ENCODE results near the gene LEMD3.

The LEMD3 gene

DNA sequence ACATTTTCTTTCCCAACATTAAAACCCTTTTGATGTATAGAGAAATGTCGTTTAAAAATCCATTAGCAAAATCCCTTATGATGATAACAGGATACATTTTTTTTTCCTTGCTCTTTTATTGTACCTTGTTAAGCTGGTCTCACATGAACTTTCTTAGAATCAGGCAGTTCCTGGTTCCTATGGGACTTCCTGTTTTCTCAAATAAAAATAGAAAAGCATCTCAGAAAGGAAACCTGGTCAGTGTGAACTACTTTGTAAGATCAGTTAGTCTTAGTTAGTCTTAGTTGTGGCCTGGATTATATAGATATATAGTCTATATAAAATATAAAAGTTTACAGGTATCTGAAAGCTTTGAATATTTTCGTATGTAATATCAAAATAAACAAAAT, 40.3 kb downstream of the LEMD3 start:
- H3K36me3 Mint-ChIP-seq: peaks cover 11% of the 10 kb centered on the region
- H3K4me3 Mint-ChIP-seq: peak overlapping the region; percentile 71
- H3K27me3 Mint-ChIP-seq: no peaks in the 10 kb centered on the region
- H3K27ac Mint-ChIP-seq: peak overlapping the region; percentile 95
- no peaks in the 10 kb centered on the region for H3K9me3 Mint-ChIP-seq (ENCODE audit: low read depth)
- H3K4me1 Mint-ChIP-seq (ENCODE audit: low read depth): peaks cover 72% of the 10 kb centered on the region

DNA sequence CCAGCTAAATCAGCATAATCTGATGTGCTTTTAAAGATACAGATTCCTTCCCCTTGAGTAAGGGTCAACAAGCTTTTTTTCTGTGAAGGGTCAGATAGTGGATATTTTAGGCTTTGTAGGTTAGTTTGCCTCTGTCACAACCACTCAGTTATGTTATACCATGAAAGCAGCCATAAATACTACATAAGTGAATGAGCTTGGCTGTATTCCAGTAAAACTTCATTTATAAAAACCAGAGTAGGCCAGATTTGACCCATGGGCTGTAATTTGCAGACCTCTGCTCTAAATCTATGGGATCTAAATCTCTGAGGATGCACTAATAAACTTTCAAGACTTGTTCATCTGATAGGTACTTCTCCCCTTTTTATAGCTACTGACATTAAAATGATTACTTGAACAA, 47.7 kb downstream of the LEMD3 start:
- Mint-ChIP-seq H3K4me1 (ENCODE audit: low read depth) (peaks cover 10% of the 10 kb centered on the region), H3K9me3 (ENCODE audit: low read depth) (peaks cover 3% of the 10 kb centered on the region), H3K27me3 (no peaks in the 10 kb centered on the region), H3K36me3 (peaks cover 33% of the 10 kb centered on the region), H3K27ac (peak overlapping the region; percentile 4), H3K4me3 (no peak overlapping the region)

DNA sequence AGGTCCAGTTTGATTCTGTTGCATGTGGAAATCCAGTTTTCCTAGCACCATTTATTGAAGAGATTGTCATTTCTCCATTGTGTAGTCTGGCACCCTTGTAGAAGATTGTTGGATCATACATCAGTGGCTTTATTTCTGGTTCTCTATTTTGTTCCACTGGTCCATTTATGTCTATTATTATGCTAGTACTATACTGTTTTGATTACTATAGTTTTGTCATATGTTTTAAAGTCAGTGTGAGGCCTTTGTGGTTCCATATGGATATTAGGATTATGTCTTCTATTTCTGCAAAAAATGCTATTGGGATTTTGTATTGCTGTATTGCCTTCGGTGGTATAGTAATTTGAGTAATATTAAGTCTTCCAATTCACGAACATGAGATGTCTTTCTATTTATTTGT, 51.4 kb downstream of the LEMD3 start:
- Mint-ChIP-seq H3K27ac (no peak overlapping the region), H3K27me3 (no peaks in the 10 kb centered on the region), H3K36me3 (peaks cover 49% of the 10 kb centered on the region), H3K4me1 (ENCODE audit: low read depth) (peaks cover 17% of the 10 kb centered on the region), H3K4me3 (no peak overlapping the region), H3K9me3 (ENCODE audit: low read depth) (peaks cover 3% of the 10 kb centered on the region)

DNA sequence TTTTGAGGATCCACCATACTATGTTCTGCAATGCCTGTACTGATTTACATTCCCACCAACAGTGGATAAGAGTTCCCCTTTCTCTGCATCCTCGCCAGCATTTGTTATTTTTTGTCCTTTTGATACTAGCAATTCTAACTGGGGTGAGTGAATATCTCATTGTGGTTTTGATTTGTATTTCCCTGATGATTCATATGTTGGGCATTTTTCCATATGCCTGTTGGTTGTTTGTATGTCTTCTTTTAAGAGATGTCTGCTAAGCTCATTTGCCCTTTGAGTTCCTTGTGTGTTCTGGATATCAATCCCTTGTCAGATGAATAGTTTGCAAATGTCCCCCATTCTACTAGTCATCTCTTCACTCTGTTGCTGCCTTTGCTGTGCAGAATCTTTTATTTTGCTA, 60.1 kb downstream of the LEMD3 start:
- Mint-ChIP-seq H3K9me3 (ENCODE audit: low read depth) (peaks cover 5% of the 10 kb centered on the region), H3K36me3 (peaks cover 38% of the 10 kb centered on the region), H3K27me3 (no peaks in the 10 kb centered on the region), H3K4me1 (ENCODE audit: low read depth) (peaks cover 29% of the 10 kb centered on the region), H3K4me3 (no peak overlapping the region), H3K27ac (no peak overlapping the region)

DNA sequence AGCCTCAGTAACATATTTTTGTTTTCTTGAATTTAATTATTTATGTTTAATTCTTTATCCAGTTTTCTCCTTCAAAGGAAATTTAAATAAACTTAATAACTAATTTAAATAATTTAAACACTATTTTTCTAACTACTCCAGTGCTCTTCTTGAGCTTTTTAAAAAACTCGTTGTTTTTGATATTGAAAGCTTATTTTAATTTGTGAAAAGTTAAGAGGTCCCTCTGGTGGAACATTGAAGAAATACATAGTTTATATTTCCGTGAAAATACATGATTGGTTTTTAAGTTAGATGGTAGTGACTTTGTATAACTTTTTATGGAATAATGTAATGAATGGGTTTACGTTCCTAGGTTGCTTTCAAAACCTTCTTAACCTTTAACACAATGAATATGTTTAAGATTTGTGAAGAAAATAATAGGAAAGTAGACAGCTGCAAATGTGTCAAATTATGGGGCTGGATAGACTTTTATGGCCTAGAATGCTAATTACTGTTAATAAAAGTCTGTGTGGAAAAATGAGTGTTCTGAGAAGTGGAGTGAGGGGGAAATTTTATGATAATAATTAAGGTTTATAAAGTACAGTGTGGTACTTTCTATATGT, 63.2 kb downstream of the LEMD3 start:
- peaks cover 10% of the 10 kb centered on the region for H3K4me1 Mint-ChIP-seq (ENCODE audit: low read depth)
- H3K36me3 Mint-ChIP-seq: peaks cover 20% of the 10 kb centered on the region
- H3K9me3 Mint-ChIP-seq (ENCODE audit: low read depth): peaks cover 5% of the 10 kb centered on the region
- H3K4me3 Mint-ChIP-seq: no peak overlapping the region
- no peak overlapping the region for H3K27ac Mint-ChIP-seq
- no peaks in the 10 kb centered on the region for H3K27me3 Mint-ChIP-seq

DNA sequence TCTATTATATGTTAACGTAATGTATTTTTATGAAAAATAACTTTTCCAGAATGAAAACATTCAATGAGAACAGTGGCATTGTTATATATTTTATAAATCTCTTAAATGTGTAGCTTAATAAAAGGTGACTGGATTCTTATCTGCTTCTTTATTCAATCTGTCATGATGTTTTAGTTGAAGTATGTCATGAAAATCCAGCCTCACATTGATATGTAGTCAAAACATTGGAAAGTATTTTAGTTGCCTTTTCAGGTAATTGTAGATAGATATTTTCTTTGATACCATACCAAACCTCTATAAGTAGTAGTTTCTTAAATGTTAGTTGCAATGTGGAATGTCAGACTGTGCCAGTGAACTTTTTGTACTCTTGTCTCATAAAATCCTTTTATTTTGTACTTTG, 67.8 kb downstream of the LEMD3 start:
- peaks cover 5% of the 10 kb centered on the region for H3K4me1 Mint-ChIP-seq (ENCODE audit: low read depth)
- no peaks in the 10 kb centered on the region for H3K9me3 Mint-ChIP-seq (ENCODE audit: low read depth)
- no peaks in the 10 kb centered on the region for H3K36me3 Mint-ChIP-seq
- H3K27ac Mint-ChIP-seq: no peak overlapping the region
- no peaks in the 10 kb centered on the region for H3K27me3 Mint-ChIP-seq
- H3K4me3 Mint-ChIP-seq: no peak overlapping the region

DNA sequence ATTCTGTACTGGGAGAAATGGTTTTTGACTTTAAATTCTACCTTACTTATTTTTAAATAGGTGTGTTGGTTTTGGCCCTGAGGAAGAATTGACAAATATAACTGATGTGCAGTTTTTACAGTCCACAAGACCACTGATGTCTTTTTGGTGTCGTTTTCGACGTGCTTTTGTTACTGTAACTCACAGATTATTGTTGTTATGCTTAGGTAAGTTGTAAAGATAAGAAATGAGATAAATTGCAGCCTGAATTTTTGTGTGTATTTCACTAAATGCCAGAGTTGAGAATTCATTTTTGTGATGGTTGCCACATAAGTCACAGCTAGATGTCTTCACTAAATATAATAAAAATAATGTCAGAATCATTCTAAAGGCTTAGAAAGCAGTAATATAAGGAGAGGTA, 69.2 kb downstream of the LEMD3 start:
- Mint-ChIP-seq H3K4me1 (ENCODE audit: low read depth) (no peaks in the 10 kb centered on the region), H3K27me3 (no peaks in the 10 kb centered on the region), H3K27ac (no peak overlapping the region), H3K36me3 (peaks cover 3% of the 10 kb centered on the region), H3K9me3 (ENCODE audit: low read depth) (no peaks in the 10 kb centered on the region), H3K4me3 (no peak overlapping the region)

DNA sequence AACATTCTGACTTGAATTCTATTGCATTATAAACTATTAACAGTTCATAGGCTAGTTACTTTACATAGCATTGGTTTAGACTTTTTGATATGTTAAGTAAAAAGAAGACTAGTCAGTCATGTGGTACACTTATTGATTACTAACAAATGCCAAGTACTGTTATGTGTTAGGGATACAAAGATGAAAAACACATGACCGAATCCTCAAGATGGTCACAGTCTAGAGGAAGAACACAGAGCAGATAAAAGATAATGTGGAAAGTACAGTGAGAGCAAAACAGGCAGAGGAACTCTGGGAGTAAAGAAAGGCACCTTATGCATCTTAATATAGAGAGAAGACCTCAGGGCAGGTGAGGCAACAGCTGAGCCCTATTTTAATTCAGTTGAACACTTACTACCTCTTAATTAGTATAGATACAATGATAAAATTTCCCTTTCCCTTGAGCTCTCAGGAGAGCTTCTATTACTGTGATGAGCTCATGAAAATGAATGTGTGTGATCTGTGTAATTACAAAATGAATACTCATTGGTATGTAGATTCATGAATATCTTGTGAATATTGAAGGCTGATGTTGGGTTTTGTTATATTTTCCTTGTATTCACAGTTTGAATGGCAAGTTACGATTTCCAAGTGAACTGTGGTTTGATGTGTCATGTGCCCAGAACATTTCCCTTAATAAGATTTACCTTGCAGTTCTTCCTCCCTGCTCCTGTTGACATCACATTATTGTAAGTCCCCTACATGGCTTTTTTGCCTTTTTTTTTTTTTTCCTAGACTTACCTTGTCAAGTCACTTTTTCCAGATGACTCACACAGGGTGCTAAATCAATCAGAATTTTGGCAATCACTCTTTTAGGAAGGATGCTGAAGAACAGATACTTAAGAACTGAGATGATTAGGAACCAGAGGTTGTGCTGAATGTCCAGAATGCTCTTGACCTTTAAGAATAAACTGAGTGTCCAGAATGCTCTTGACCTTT, 79.6 kb downstream of the LEMD3 start:
- no peaks in the 10 kb centered on the region for H3K9me3 Mint-ChIP-seq (ENCODE audit: low read depth)
- peaks cover 17% of the 10 kb centered on the region for H3K4me1 Mint-ChIP-seq (ENCODE audit: low read depth)
- H3K4me3 Mint-ChIP-seq: peak overlapping the region; percentile 20
- peaks cover 18% of the 10 kb centered on the region for H3K36me3 Mint-ChIP-seq
- no peaks in the 10 kb centered on the region for H3K27me3 Mint-ChIP-seq
- peak overlapping the region; percentile 80 for H3K27ac Mint-ChIP-seq

DNA sequence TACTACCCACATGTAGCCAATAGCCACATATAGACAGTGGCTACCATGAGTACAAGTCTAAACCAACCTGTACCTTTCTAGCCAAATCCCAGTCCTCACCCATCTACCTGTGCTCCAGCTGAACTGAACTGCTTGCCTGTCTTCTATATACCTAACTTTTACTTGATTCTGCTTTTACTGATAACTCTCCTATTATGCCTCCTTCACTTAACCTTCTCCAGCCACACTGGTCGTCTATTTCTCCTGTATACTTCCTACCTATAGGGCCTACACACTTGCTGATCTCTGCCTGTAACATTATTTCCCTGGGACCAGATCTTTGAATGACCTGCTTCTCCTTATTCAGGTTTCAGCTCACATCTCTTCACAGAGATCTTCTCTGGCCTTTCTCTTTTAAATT, 83.1 kb downstream of the LEMD3 start:
- Mint-ChIP-seq H3K9me3 (ENCODE audit: low read depth) (no peaks in the 10 kb centered on the region), H3K27me3 (no peaks in the 10 kb centered on the region), H3K27ac (no peak overlapping the region), H3K4me3 (no peak overlapping the region), H3K4me1 (ENCODE audit: low read depth) (peaks cover 17% of the 10 kb centered on the region), H3K36me3 (peaks cover 12% of the 10 kb centered on the region)

DNA sequence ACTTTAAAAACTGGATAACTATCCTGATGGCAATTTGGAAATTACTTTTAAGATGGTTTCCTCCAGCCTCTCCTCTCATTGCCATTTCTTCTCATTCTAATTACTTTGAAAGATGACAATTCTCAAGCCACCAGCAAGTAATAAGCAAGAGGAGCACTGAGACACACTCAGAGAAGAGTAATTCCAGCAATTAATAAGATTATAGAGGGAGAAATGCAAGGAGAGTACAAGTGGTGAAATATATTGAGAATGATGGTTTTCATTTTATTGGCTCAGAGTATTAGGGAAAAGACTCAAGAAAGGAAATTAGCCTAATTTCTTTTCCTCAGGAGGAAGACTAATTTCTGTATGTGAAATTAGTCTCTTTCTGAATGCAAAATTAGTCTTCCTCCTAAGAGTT, 88.6 kb downstream of the LEMD3 start:
- Mint-ChIP-seq H3K4me1 (ENCODE audit: low read depth) (no peaks in the 10 kb centered on the region), H3K27ac (no peak overlapping the region), H3K4me3 (no peak overlapping the region), H3K36me3 (no peaks in the 10 kb centered on the region), H3K9me3 (ENCODE audit: low read depth) (no peaks in the 10 kb centered on the region), H3K27me3 (peaks cover 8% of the 10 kb centered on the region)

DNA sequence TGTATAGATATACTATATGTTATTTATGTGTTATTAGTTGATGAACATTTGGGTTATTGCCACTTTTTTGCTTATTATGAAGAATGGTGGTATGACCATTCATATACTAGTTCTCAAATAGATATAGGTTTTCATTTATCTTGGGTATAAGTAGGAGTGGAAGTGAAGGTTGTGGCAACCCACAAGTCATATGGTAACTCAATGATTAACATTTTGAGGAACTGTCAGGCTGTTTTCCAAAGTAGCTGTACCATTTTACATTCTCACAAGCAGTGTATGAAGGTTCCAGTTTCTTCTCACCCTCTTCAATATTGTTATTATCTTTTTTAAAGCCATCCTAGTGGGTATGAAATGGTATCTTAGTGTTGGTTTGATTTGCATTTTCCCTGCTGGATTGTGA, 90.1 kb downstream of the LEMD3 start:
- Mint-ChIP-seq H3K36me3 (no peaks in the 10 kb centered on the region), H3K4me1 (ENCODE audit: low read depth) (no peaks in the 10 kb centered on the region), H3K27me3 (peaks cover 8% of the 10 kb centered on the region), H3K9me3 (ENCODE audit: low read depth) (no peaks in the 10 kb centered on the region), H3K4me3 (no peak overlapping the region), H3K27ac (no peak overlapping the region)

DNA sequence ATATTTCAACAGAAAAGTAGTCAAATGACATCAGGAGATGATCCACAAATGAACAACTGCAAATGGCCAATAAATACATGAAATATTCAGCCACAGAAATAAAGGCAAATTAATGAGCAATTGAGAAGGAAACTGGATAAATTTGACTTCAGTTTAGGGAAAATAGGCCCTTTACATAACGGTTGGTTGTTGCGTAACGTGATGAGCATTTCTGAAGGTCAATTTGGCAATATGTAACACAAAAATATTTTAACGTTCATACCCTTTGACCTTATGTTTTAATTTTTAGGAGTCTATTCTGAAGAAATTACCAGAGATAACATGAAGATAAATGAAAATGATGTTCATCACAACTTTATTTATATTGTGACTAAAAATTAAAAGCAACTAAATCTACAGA, 94.4 kb downstream of the LEMD3 start:
- Mint-ChIP-seq H3K9me3 (ENCODE audit: low read depth) (no peaks in the 10 kb centered on the region), H3K4me1 (ENCODE audit: low read depth) (no peaks in the 10 kb centered on the region), H3K27me3 (peaks cover 16% of the 10 kb centered on the region), H3K27ac (no peak overlapping the region), H3K4me3 (no peak overlapping the region), H3K36me3 (no peaks in the 10 kb centered on the region)

DNA sequence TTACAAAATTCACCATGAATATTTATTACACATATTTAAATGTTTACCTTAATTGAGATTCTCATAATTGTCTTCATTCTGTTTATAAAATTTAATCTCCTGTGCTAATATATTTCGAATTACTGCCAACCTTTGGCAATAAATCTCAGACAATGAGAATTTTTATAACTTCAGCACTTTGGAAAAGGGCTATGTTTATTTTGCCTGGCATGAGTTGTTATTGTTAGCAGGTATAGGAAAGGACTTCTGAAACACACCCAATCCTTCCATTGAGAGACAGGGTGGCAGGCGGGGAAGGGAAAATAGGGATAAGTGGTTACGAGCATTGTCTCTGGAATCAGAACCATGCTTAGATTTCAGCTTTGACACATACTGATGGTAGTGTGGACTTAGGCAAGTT, 97.0 kb downstream of the LEMD3 start:
- H3K27ac Mint-ChIP-seq: no peak overlapping the region
- H3K27me3 Mint-ChIP-seq: peaks cover 13% of the 10 kb centered on the region
- no peaks in the 10 kb centered on the region for H3K4me1 Mint-ChIP-seq (ENCODE audit: low read depth)
- H3K4me3 Mint-ChIP-seq: no peak overlapping the region
- no peaks in the 10 kb centered on the region for H3K9me3 Mint-ChIP-seq (ENCODE audit: low read depth)
- no peaks in the 10 kb centered on the region for H3K36me3 Mint-ChIP-seq

DNA sequence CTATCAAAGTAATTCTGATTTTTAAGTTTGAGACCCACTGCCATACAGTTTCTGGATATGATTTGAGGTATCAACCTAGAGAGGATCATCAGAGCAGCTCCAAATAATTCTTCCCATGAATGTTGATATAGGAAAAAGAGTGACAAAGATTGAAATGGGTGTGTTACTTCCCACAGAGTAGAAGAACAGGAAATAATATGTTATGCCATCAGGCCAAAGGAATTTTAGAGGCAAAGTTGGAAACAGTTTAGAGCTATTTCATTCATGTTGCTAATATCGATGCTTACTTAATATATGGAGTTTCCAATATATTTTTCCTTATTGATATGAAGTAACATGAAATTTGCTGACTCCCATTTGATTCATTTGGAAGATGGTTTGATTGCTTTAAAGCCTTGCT, 100.2 kb downstream of the LEMD3 start:
- no peaks in the 10 kb centered on the region for H3K4me1 Mint-ChIP-seq (ENCODE audit: low read depth)
- H3K36me3 Mint-ChIP-seq: no peaks in the 10 kb centered on the region
- H3K9me3 Mint-ChIP-seq (ENCODE audit: low read depth): no peaks in the 10 kb centered on the region
- peaks cover 19% of the 10 kb centered on the region for H3K27me3 Mint-ChIP-seq
- no peak overlapping the region for H3K27ac Mint-ChIP-seq
- no peak overlapping the region for H3K4me3 Mint-ChIP-seq

DNA sequence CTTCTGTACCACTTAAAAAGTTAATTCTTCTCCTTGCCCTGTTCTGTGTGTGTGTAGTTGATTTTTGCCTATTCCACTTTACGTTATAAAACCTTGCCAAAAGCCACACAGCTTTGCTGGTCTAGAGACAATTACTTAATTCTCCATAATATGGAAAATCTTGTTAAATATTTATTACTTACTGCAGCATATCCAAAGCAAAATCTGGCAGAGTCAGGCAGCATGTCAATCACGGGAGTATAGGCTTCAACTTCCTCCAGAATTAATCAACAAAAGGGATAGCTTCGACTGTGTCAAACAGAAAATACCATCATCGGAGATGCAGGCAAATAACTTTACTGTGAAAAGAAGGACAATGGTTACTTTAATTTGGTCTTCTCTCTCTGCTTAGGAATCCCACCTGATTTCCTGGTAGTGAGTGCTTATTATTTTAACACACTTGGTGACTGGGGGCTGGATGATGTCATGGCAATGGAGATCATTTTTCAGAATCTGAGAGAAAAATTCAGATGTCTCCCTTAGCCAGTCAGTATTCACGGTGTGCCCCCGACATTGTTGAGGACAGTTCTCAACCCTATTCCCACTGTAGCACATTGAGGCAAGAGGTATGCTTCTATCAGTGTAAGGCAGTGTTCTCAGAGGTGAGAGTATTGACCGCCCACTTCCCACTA, 105.4 kb downstream of the LEMD3 start:
- Mint-ChIP-seq H3K4me3 (no peak overlapping the region), H3K36me3 (no peaks in the 10 kb centered on the region)

More for the DNA sequence above, 105.4 kb downstream of the LEMD3 start:
- Mint-ChIP-seq H3K27me3 (peaks cover 23% of the 10 kb centered on the region), H3K9me3 (ENCODE audit: low read depth) (no peaks in the 10 kb centered on the region), H3K4me1 (ENCODE audit: low read depth) (peaks cover 3% of the 10 kb centered on the region), H3K27ac (no peak overlapping the region)

All from activated naive CD8-positive, alpha-beta T cell (primary cell).